MG63 (cell line): ENCODE data around the gene ALG5. TPM values are rescaled to one million over a fixed set of nuclear protein-coding genes. Genes with fewer than 3 reads are reported as not detected.

Source experiments
- DNase-seq: peaks from one replicate; pipeline ENCODE4 v3.0.0-alpha.2; 2020
- H3K27me3 ChIP-seq: fragments of 250-450 bp; sonication (Bioruptor Pico); 2 replicates; pipeline ENCODE4 v1.5.1; 2020; ENCODE audit warnings: mild to moderate bottlenecking, moderate library complexity
- H3K36me3 ChIP-seq: fragments of 250-450 bp; sonication (Bioruptor Pico); 2 replicates; pipeline ENCODE4 v1.5.1; 2020; ENCODE audit warnings: mild to moderate bottlenecking, moderate library complexity
- H3K4me3 ChIP-seq: fragments of 250-450 bp; sonication (Bioruptor Pico); 2 replicates; pipeline ENCODE4 v1.5.1; 2020; ENCODE audit warnings: mild to moderate bottlenecking, moderate library complexity
- H3K9me3 ChIP-seq: fragments of 250-450 bp; sonication (Bioruptor Pico); 2 replicates; pipeline ENCODE4 v1.5.1; 2020; ENCODE audit warnings: mild to moderate bottlenecking, moderate library complexity
- total RNA-seq: library from RNA; depleted of rRNA; stranded (reverse); fragments of >200 nt; shearing (Covaris generic); gene quantifications from 2 replicates; pipeline ENCODE4 v1.2.3, GENCODE V29; 2014; ENCODE audit warnings: low replicate concordance

ALG5 gene
- total RNA-seq, 1 experiment from 2014 or later: 3.3 TPM

DNA sequence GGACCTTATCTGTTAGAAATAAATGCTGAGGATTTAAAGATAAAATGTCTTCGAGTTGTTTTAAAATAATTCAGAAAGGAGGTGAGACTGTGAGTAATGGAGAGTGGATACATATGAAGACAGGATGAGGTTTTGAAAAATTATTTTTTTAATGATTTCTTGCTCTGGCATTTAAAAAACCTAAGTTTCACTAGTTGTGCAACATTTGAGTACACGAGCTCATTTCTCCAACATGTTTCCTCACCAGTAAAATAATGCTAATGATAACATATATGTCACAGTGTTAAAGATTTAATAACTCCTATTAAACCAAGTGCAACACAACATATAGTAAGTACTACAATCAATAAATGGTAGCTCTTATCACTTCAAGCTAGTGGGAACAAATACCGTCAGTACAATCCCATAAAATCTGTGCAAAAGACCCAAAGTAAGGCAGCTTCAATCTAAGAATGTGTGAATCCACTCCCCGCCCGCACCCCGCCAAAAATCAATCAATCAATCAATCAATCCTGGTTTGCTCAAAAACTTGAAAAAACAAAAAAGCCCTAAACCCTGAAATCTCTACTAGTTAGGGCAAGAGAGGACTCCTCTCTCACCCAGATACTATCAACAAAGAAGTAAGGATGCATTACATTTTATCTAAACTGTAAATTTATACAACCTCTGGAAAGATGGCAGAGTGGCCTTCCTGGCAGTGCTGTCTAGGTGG lies 1.3 kb downstream of the ALG5 start:
- no peaks in the 10 kb centered on the region for H3K9me3 ChIP-seq

DNA sequence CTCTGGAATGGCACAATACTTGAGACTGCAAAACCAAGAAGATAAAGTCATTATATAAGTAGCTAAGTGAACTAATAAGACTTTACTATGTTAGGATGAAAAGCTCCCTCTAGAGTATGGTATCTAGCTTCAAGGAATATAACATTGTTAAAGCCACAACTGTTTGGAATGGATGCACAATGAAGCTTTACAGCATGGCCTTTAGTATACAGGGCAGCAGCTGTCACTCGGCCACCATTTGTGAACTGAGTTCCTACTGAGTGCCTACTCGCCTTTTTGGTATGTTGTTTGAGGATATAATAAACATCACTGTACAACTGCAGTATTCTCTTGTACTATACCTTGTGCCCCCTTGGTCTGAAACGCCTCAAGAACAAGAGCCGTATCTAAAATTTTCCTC lies 6.8 kb downstream of the ALG5 start:
- H3K27me3 ChIP-seq: no peaks in the 10 kb centered on the region
- H3K36me3 ChIP-seq: peaks cover 54% of the 10 kb centered on the region
- H3K9me3 ChIP-seq: no peaks in the 10 kb centered on the region
- H3K4me3 ChIP-seq: no peak overlapping the region
- DNase-seq: no peak

More for the DNA sequence above, 1.3 kb downstream of the ALG5 start:
- DNase-seq: no peak
- Histone ChIP-seq H3K4me3 (peak overlapping the region; percentile 74), H3K36me3 (peaks cover 34% of the 10 kb centered on the region), H3K27me3 (no peaks in the 10 kb centered on the region)

DNA sequence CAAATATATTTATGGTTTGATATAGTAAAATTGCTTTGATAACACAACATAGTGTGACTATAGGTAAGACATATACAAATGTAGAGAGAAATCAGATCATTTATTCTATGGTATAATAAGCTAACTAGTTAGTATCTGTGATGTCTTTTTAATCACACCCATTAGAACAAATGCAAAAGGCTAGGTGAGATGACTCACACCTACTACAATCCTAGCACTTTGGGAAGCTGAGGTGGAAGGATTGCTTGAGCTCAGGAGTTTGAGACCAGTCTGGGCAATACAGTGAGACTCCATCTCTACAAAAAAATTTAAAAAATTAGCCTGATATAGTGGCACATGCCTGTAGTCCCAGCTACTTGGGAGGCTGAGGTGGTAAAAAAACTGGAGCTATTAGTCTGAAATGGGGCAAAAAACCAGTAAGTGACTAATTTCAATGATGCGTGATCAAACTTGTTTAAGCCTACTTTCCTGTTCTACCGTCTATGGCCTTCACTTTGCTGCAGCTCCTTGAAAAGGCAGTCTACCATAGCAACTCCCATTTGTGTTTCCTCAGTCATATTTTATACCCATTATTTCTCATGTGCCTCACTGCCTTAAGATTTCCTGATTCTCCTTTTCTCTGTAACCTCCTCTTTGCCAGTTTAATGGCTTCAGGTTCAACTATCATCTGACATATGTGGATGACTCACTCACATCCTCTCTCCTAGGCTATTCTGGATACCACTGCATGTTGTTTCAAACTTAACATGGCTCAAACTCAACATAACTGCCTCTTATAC lies 12.5 kb downstream of the ALG5 start:
- no peaks in the 10 kb centered on the region for H3K27me3 ChIP-seq
- H3K9me3 ChIP-seq: no peaks in the 10 kb centered on the region
- no peak for DNase-seq
- no peak overlapping the region for H3K4me3 ChIP-seq
- peaks cover 66% of the 10 kb centered on the region for H3K36me3 ChIP-seq

DNA sequence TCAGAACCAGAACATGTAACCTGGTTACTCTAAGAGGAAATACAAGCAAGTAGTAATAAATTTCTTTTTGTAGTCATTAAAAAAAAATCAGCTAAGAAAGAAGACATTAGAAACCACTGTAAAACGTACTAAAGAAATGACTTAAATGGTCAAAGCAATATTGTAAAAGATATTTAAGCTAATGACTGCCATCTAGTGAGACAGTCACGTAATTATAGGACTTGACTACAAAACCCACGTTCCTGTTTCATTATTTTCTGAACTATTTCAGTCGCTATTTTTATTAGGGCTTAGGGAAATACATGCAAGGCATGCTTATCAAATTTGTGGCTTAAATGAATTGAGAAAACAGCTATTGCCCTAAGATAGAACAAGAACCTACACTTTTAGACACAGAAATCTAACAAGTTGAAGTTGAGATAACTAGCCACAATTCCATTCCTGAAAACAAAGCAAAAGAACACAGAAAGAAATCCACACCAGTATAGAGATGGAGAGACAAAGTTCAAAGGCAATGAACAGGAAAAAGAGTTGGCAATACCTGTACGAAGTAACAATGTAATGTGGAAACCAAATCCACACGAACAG lies 17.9 kb downstream of the ALG5 start:
- Histone ChIP-seq H3K36me3 (peaks cover 66% of the 10 kb centered on the region), H3K4me3 (no peak overlapping the region), H3K27me3 (no peaks in the 10 kb centered on the region), H3K9me3 (0 out of 2 replicates have a peak, but pooled peaks cover 2% of the 10 kb centered on the region)
- no peak for DNase-seq

DNA sequence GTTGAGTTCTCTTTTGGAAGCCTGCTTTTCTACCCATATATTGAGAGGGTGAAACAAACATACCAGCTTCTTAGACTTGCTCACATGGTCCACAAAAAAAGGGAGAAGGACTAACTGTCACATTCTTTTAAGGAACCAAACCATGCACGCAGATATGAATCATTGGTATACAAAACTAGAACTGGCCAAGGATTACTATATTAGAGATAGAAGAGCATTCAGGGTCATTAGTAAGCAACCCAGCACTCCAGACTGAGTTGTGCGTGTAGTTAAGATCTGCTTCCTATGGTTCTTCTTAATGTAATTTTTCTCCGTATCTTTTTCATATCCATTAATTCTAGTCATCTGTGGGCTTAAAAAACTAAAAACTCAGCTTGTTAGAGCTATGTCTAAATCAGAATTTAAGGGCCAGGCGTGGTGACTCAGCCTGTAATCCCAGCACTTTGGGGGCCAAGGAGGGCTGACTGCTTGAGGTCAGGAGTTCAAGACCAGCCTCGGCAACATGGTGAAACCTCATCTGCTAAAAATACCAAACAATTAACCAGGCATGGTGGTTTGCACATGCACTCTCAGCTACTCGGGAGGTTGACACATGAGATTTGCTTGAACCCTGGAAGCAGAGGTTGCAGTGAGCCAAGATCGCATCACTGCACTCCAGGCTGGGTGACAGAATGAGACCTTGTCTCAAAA lies 19.6 kb downstream of the ALG5 start:
- peak; percentile 22 for DNase-seq
- no peaks in the 10 kb centered on the region for H3K27me3 ChIP-seq
- H3K4me3 ChIP-seq: no peak overlapping the region
- H3K9me3 ChIP-seq: peaks cover 7% of the 10 kb centered on the region
- peaks cover 59% of the 10 kb centered on the region for H3K36me3 ChIP-seq

DNA sequence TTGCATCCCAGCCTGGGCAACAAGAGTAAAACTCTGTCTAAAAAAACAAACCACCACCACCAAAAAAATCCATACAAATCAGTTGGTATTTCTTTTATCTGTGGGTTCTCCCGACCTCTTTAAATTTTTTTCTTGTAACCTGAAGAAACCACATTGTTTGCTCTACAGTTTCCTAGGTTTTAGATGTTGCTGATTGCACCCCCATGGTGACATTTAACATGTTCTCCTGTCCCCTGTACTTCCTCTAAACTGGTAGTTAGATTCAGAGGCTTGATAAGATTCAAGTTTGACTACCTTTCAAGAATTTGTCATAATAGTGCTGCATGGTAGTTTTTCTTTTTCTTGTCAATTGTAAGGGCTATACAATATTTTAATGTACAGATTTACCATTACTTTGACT lies 24.0 kb downstream of the ALG5 start:
- peaks cover 61% of the 10 kb centered on the region for H3K36me3 ChIP-seq
- peaks cover 14% of the 10 kb centered on the region for H3K9me3 ChIP-seq
- H3K27me3 ChIP-seq: no peaks in the 10 kb centered on the region
- no peak for DNase-seq
- no peak overlapping the region for H3K4me3 ChIP-seq

DNA sequence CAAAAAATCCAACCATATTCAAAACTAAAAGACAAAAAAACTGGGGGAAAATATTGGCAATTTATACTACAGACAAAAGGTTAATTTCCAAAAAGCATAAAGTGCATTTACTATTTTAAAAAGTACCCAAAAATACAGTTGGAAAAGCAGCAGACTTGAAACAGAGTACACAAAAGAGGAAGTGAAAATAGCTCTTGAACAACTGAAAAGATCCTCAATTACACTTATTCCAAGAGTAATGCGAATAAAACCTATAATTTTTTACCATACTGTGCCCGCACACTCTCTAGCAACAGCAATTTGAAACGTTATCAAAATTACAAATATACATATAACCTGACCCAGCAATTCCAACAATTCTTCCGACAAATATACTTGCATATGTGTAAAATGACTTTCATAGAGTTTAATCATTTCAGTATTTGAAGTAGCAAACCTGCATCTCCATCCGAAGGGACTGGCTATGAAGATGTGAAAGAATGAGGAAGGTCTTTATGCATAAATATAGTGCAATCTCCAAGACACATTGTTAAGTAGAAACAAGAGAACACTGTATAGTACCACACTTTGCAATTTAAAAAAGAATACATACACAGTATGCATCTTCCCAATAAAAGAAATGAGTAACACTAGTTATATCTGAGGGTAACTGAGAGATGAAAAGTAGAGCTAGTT lies 25.4 kb downstream of the ALG5 start:
- Histone ChIP-seq H3K36me3 (peaks cover 48% of the 10 kb centered on the region), H3K27me3 (no peaks in the 10 kb centered on the region), H3K9me3 (peaks cover 14% of the 10 kb centered on the region), H3K4me3 (no peak overlapping the region)
- DNase-seq: no peak

DNA sequence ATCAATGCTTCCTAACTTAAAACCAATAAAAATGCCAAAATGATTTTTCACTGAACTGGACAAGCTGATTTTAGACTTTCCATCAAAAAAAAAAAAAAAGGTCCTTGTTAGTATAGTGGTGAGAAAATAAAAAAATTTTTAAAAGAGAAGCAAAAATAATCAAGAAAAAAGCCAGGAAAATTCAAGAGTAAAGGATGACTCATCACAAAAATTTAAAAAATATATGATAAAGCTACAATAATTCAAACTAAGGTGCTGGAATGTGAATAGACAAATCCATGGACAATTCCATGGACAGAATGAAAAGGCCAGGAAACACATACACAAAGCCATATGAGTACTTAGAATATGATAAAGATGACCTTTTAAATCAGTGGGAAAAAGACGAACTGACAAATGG lies 26.1 kb downstream of the ALG5 start:
- H3K36me3 ChIP-seq: peaks cover 46% of the 10 kb centered on the region

DNA sequence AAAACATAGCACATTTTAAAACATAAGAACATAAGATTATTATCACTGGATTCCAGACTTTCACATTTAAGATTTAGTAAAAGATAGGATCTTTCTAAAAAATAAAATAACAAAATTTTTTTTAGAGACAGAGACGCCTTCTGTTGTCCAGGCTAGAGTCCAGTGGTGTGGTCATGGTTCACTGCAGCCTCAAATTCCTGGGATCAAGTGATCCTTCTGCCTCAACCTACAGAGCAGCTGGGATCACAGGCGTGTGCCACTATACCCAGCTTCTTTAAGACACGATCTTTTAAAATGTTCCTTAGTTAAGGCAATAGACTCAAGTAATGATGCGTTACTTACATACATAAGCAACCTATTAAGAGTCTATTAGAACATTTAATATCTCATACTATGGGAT lies 32.7 kb downstream of the ALG5 start:
- peaks cover 37% of the 10 kb centered on the region for H3K36me3 ChIP-seq
- no peaks in the 10 kb centered on the region for H3K9me3 ChIP-seq
- no peaks in the 10 kb centered on the region for H3K27me3 ChIP-seq
- H3K4me3 ChIP-seq: no peak overlapping the region
- DNase-seq: no peak

More for the DNA sequence above, 26.1 kb downstream of the ALG5 start:
- Histone ChIP-seq H3K9me3 (peaks cover 14% of the 10 kb centered on the region), H3K4me3 (no peak overlapping the region), H3K27me3 (no peaks in the 10 kb centered on the region)
- DNase-seq: no peak

DNA sequence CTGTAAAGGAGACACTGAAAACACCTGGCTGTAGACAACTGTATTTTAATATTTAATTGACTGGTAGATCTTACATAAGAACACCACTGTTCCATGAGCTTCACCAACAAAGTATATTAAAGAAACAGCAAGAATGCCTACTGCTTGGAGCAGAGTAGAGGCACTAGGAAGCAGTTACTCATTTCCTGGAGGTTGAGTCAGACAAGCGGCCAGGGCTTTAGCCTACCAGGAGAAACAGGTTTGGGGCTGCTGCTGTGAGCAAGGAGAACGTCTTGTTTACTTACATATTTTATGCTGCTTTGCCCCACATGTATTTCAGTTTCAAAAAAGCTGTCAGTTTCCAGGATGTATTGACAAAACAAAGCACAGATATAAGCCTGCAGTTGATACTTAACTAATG lies 33.4 kb downstream of the ALG5 start:
- DNase-seq: peak; percentile 80
- Histone ChIP-seq H3K9me3 (no peaks in the 10 kb centered on the region), H3K4me3 (no peak overlapping the region), H3K27me3 (no peaks in the 10 kb centered on the region), H3K36me3 (peaks cover 32% of the 10 kb centered on the region)

DNA sequence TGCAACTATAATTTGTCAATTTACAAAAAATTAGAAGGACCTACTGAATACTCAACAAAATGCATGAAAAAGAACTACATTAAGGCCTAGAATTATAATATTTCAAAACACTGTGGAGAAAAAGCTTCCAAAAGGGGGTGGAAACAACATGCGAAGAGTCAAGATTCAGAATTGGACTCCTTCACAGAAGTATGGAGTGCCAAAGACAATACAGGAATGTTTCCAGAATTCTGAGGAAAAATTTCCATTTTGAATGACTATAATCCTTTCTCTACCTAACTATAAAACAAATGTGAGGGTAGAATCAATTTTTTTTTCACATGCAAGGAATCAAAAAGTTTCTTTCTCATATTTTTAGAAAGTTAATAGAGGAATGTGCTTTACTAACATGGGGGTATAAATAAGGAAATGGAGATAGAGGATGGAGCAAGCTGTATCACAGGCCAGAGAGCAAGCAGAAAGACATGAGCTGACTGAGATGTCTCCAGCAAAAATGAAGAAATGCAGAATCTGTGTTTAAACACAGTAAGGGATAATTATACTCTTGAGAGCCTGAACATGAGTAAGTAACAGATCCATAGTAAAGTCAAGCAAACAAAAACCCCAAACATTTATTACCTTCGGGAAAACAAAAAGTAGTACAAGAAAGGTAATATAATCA lies 39.6 kb downstream of the ALG5 start:
- H3K36me3 ChIP-seq: peaks cover 27% of the 10 kb centered on the region
- no peaks in the 10 kb centered on the region for H3K9me3 ChIP-seq
- DNase-seq: no peak
- H3K4me3 ChIP-seq: no peak overlapping the region
- H3K27me3 ChIP-seq: no peaks in the 10 kb centered on the region

DNA sequence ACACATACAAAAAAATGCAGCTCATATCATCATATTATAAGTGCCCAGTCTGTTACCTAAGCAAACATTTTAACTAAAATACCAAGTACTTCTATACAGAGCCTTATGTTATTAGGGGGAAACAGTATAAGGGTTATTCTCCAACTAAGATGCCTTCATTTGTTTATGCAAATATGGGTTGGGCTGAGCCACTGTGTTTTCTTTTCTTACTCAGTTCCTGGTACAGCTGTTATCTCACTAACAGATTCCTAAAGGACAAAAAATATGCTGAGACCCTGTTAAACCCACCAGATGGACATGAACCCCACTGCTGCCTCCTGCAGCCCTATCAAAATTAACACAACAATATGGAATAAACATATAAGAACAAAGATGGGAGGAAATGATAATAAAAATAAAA lies 44.6 kb downstream of the ALG5 start:
- H3K27me3 ChIP-seq: no peaks in the 10 kb centered on the region
- no peak overlapping the region for H3K4me3 ChIP-seq
- DNase-seq: no peak
- peaks cover 30% of the 10 kb centered on the region for H3K36me3 ChIP-seq
- H3K9me3 ChIP-seq: no peaks in the 10 kb centered on the region

DNA sequence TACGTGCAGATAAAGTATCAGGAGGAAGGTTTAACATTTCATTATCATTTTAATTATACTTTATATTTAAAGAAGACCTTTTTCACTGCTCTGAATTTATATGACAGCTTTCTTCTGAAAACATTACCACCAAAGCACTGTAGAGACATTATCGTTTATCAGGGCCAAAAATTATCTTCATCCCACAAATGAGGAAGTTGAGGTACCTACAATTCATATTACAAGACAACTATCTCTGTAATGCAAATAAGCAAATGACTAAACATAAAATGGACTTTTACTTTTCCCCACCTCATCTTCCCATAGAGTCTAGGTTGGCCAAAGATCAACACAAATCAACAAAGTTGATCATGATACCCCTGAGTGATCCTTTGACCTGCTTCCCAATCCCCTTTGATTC lies 48.2 kb downstream of the ALG5 start:
- H3K27me3 ChIP-seq: no peaks in the 10 kb centered on the region
- no peak for DNase-seq
- H3K36me3 ChIP-seq: peaks cover 29% of the 10 kb centered on the region
- H3K4me3 ChIP-seq: no peak overlapping the region
- no peaks in the 10 kb centered on the region for H3K9me3 ChIP-seq

DNA sequence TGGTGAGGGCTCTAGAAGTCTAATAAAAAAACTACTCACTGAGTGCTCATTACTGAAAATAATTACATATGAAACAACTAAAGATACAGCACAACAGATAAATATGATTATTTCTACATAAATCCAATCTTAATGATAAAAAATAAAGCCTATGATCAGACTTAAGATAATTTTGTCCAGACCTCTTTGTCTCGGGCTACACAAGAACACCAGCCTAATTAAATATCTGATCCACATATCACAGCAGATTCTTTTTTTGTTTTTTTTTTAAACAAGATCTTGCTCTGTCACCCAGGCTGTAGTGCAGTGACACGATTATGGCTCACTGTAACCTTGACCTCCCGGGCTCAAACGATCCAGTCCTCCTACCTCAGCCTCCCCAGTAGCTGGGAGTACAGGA lies 48.8 kb downstream of the ALG5 start:
- no peaks in the 10 kb centered on the region for H3K9me3 ChIP-seq
- H3K4me3 ChIP-seq: no peak overlapping the region
- H3K27me3 ChIP-seq: no peaks in the 10 kb centered on the region
- DNase-seq: no peak
- H3K36me3 ChIP-seq: peaks cover 29% of the 10 kb centered on the region

DNA sequence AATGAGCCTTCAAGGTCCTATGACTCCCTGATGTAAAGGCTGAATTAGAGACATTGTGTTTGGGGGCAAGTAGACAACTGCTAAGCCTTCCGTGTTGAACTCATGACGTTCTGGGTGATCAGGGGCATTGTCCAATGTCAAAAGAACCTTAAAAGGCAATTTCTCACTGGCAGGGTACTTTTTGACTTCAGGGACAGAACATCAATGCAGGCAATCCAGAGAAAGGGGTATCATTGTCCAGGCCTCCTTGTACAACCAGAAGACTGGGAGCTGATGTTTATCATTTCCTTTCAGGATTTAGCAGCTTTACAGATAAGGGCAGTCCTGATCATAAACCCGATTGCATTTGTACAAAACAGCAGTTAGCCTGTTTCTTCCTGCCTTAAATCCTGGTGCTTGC lies 54.1 kb downstream of the ALG5 start:
- Histone ChIP-seq H3K4me3 (no peak overlapping the region), H3K36me3 (peaks cover 7% of the 10 kb centered on the region), H3K9me3 (no peaks in the 10 kb centered on the region), H3K27me3 (no peaks in the 10 kb centered on the region)
- DNase-seq: no peak

DNA sequence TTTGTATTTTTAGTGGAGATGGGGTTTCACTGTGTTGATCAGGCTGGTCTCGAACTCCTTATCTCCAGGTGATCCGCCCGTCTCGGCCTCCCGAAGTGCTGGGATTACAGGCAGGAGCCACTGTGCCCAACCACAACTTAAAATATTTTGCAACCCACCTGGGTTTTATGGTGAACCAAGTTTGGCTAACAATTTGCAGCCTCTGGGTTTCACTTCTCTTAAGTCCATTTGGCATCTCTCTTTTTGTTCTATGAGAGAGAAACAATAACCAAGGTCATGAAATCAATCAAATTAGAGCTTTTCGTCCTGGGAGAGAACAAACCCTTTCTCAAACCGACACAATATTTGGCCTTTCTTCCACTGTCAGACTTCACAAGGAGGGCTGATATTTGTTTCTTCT lies 73.5 kb downstream of the ALG5 start:
- no peaks in the 10 kb centered on the region for H3K27me3 ChIP-seq
- H3K9me3 ChIP-seq: no peaks in the 10 kb centered on the region
- no peak overlapping the region for H3K4me3 ChIP-seq
- H3K36me3 ChIP-seq: no peaks in the 10 kb centered on the region
- DNase-seq: no peak
